Fibroblast of pulmonary artery (primary cell): ENCODE data around the gene PRR5L.
"Not testable (repeated sequence)": the region's sequence is repeated elsewhere in the genome, so short reads cannot be mapped to it uniquely, and the experiment has no call there.

ENCODE experiments used
- DNase-seq: peaks from one replicate; pipeline ENCODE4 v3.0.0-alpha.2; 2010; ENCODE audit warnings: low read depth
- H3K4me3 ChIP-seq: replicated peaks from 2 replicates; pipeline ENCODE4 v1.5.1; 2011; ENCODE audit warnings: low read depth, mild to moderate bottlenecking, control low read depth, low read length, moderate library complexity
- TF ChIP-seq, protein P1 (sequence below): IDR thresholded peaks from 2 replicates; pipeline ENCODE4 v1.5.1; 2011; ENCODE audit warnings: mild to moderate bottlenecking, control low read depth, low read length, inconsistent platforms; ENCODE audit errors: missing control alignments

The PRR5L gene

GRCh38 chr11:36469881-36470802 is 174.1 kb downstream of the PRR5L start:
- DNase-seq, result peak; percentile 66
- TF ChIP-seq, protein P1, sequence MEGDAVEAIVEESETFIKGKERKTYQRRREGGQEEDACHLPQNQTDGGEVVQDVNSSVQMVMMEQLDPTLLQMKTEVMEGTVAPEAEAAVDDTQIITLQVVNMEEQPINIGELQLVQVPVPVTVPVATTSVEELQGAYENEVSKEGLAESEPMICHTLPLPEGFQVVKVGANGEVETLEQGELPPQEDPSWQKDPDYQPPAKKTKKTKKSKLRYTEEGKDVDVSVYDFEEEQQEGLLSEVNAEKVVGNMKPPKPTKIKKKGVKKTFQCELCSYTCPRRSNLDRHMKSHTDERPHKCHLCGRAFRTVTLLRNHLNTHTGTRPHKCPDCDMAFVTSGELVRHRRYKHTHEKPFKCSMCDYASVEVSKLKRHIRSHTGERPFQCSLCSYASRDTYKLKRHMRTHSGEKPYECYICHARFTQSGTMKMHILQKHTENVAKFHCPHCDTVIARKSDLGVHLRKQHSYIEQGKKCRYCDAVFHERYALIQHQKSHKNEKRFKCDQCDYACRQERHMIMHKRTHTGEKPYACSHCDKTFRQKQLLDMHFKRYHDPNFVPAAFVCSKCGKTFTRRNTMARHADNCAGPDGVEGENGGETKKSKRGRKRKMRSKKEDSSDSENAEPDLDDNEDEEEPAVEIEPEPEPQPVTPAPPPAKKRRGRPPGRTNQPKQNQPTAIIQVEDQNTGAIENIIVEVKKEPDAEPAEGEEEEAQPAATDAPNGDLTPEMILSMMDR, result no peak
- no peak overlapping the region for H3K4me3 ChIP-seq

DNA sequence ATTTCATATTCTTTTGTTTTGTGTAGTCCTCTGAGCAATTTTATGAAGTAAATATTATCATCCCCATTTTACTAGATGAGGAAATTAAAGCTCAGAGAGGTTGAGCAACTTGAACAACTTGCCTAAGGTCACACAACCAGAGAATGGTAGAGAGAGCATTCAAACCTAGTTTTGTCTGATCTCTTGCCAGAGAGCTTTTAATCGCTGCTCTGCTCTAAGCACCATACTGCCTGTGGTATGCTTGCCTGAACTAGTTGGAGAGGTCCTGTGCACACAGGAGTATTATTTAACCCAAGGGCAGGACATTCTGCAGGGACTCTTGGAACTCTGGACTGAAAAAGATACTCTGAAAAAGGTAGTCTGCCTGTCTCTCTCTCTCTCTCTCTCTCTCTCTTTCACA is 175.5 kb downstream of the PRR5L start:
- no peak for DNase-seq
- TF ChIP-seq, protein P1, result no peak
- H3K4me3 ChIP-seq, result no peak overlapping the region

DNA sequence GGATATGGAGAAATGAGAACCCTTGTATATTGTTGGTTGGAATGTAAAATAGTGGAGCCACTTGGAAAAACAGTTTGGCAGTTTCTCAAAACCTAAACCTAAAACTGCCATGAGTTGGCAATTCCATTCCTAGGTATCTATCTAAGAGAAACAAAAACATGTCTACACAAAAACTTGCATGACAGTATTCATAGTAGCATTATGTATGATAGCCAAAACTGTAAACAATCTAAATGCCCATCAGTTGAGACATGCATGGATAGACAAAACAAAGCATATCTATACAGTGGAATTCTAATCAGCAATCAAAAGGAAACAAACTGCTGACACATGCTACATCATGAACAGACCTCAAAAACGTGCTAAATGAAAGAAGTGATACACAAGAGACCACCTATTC is 179.1 kb downstream of the PRR5L start:
- peak; percentile 42 for DNase-seq
- TF ChIP-seq, protein P1, result no peak
- no peak overlapping the region for H3K4me3 ChIP-seq

- peak; percentile 80 for DNase-seq
- TF ChIP-seq, protein P1, result peak; percentile 76
- H3K4me3 ChIP-seq, result no peak overlapping the region
Measured at GRCh38 chr11:36478700-36479329, 182.7 kb downstream of the PRR5L start.

GRCh38 chr11:36480833-36481232 is 184.7 kb downstream of the PRR5L start:
- no peak for DNase-seq
- TF ChIP-seq, protein P1, result no peak
- H3K4me3 ChIP-seq, result no peak overlapping the region

DNA sequence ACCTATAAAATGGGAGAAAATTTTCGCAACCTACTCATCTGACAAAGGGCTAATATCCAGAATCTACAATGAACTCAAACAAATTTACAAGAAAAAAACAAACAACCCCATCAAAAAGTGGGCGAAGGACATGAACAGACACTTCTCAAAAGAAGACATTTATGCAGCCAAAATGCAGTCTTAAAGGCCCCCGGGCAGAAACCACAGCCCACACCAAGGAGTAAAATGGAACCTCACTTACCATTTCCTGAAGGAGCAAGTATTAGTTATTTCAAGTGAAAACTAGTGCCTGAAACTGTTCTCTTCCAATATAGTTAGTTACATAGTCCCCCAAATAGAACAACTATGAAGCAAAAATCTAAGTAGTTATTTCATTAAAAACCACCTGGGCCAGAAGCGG is 187.0 kb downstream of the PRR5L start:
- not testable (repeated sequence) for DNase-seq, H3K4me3 ChIP-seq

- no peak for DNase-seq
- no peak overlapping the region for H3K4me3 ChIP-seq
- TF ChIP-seq, protein P1, result no peak
Measured at GRCh38 chr11:36485298-36486002, 189.4 kb downstream of the PRR5L start.
